K562 (cell line): Measurements from ENCODE around the gene B3GALNT2. TPM values are rescaled to one million over a fixed set of nuclear protein-coding genes. Genes with fewer than 3 reads are reported as not detected.

Source experiments
- ATAC-seq: fragments of 200-7000 bp; cut with Tn5 transposase; 3 replicates; pipeline ENCODE4 v1.9.1; 2020; ENCODE audit warnings: moderate library complexity
- BruUV-seq: library from RNA; stranded (reverse); fragments of 400-500 nt; replicated peaks from 2 replicates; lab custom pipeline; 2021; lab: Mats Ljungman, UMichigan
- CTCF ChIA-PET: fragments of 300-600 bp; formaldehyde crosslinking; extraction: SDS; loops from one replicate; lab custom pipeline; 2021; ENCODE audit warnings: low intra/inter-chr PET ratio; lab: Yijun Ruan, JAX
- POLR2A ChIA-PET: fragments of 300-600, 350-650 bp; sonication (Branson Sonifier 250); formaldehyde crosslinking; extraction: SDS; loops from one replicate; lab custom pipeline; 2021; ENCODE audit warnings: antibody characterized with exemption, inconsistent platforms; lab: Yijun Ruan, JAX
- DNase-seq, 4 experiments: peaks; one replicate each; pipeline versions ENCODE4 v3.0.0 to v3.0.0-alpha.2; 2011 to 2018; ENCODE audit warnings: low spot score in 3 of 4, mixed read lengths in 3 of 4; ENCODE audit errors: extremely low read depth in 1 of 4
- FAIRE-seq: peaks from 2 replicates; lab custom pipeline; 2011; peaks lifted over from hg19 to GRCh38; lab: Jason Lieb, UNC
- H2AFZ ChIP-seq: 2 replicates; pipeline ENCODE4 v1.6.0; 2011; ENCODE audit warnings: low read depth, low read length, control low read depth, inconsistent platforms
- H3K27ac ChIP-seq: fragments of 200-600 bp; 3 replicates; pipeline ENCODE4 v1.8.0; 2011; ENCODE audit warnings: low read depth, mild to moderate bottlenecking, control low read depth, inconsistent platforms, low read length, moderate library complexity, mixed read lengths; ENCODE audit errors: extremely low read depth
- H3K27me3 ChIP-seq, 2 experiments: fragments of 300-600 bp in 1 of 2; 2 replicates in 1 of 2; 3 replicates in 1 of 2; pipeline versions ENCODE4 v1.6.0 to v1.8.0; 2011; ENCODE audit warnings: inconsistent platforms in 2 of 2, low read length in 2 of 2, mild to moderate bottlenecking in 1 of 2, mixed read lengths in 1 of 2, moderate library complexity in 1 of 2; ENCODE audit not compliant: control insufficient read depth in 2 of 2, insufficient read depth in 2 of 2
- H3K36me3 ChIP-seq: fragments of 300-600 bp; 3 replicates; pipeline ENCODE4 v1.8.0; 2011; ENCODE audit warnings: mild to moderate bottlenecking, low read length, inconsistent platforms; ENCODE audit not compliant: control insufficient read depth, insufficient read depth
- H3K4me1 ChIP-seq, 2 experiments: fragments of 200-600 bp in 1 of 2; replicated peaks in 1 of 2; 2 replicates in 1 of 2; 3 replicates in 1 of 2; pipeline versions ENCODE4 v1.5.1 to v1.8.0; 2011; ENCODE audit warnings: inconsistent platforms in 2 of 2, low read length in 2 of 2, mild to moderate bottlenecking in 1 of 2, mixed read lengths in 1 of 2, moderate library complexity in 1 of 2; ENCODE audit not compliant: control insufficient read depth in 2 of 2, insufficient read depth in 2 of 2
- H3K4me2 ChIP-seq: 2 replicates; pipeline ENCODE4 v1.6.1; 2011; ENCODE audit warnings: low read length, control low read depth, inconsistent platforms, mixed read lengths; ENCODE audit not compliant: insufficient read depth
- H3K4me3 ChIP-seq: fragments of 200-600 bp; sonication (generic), shearing (Covaris generic); 2 replicates; pipeline ENCODE4 v1.5.1; 2016; ENCODE audit warnings: control low read depth, inconsistent platforms
- H3K79me2 ChIP-seq: fragments of 200-600 bp; 3 replicates; pipeline ENCODE4 v1.8.0; 2011; ENCODE audit warnings: low read length, inconsistent platforms; ENCODE audit not compliant: control insufficient read depth, insufficient read depth
- H3K9ac ChIP-seq, 2 experiments: 2 replicates each; pipeline versions ENCODE4 v1.6.0 to v1.6.1; 2011; ENCODE audit warnings: low read depth in 2 of 2, low read length in 2 of 2, control low read depth in 1 of 2, inconsistent platforms in 1 of 2, mild to moderate bottlenecking in 1 of 2, mixed read lengths in 1 of 2; ENCODE audit not compliant: insufficient read depth in 1 of 2
- H3K9me1 ChIP-seq: one replicate; pipeline ENCODE4 v1.6.0; 2011; ENCODE audit warnings: inconsistent platforms, mild to moderate bottlenecking, low read length, moderate library complexity; ENCODE audit not compliant: control insufficient read depth, insufficient read depth
- H3K9me3 ChIP-seq: replicated peaks from 2 replicates; pipeline ENCODE4 v1.5.1; 2011; ENCODE audit warnings: low read depth, low read length, inconsistent platforms; ENCODE audit not compliant: control insufficient read depth, insufficient read depth
- H4K20me1 ChIP-seq: replicated peaks from 2 replicates; pipeline ENCODE4 v1.6.1; 2011; ENCODE audit warnings: low read length, inconsistent platforms, mixed read lengths; ENCODE audit not compliant: control insufficient read depth, insufficient read depth
- CBFA2T3 ChIP-seq: fragments of 450-650 bp; IDR thresholded peaks from 2 replicates; pipeline ENCODE4 v1.6.1; 2017
- CTCFL ChIP-seq: IDR thresholded peaks from 2 replicates; pipeline ENCODE4 v1.6.1; 2011; ENCODE audit warnings: borderline replicate concordance, low read depth, mild to moderate bottlenecking, moderate library complexity, low read length; ENCODE audit not compliant: insufficient read depth, poor library complexity, severe bottlenecking
- EGR1 ChIP-seq: fragments of 450-650 bp; conservative IDR thresholded peaks from 2 replicates; pipeline ENCODE4 v1.6.1; 2017; ENCODE audit warnings: mild to moderate bottlenecking
- EP400 ChIP-seq: fragments of 450-650 bp; IDR thresholded peaks from 2 replicates; pipeline ENCODE4 v1.6.1; 2017; ENCODE audit warnings: antibody characterized with exemption, mild to moderate bottlenecking, moderate library complexity
- KAT7 ChIP-seq: sonication (generic); formaldehyde crosslinking; IDR thresholded peaks from 2 replicates; pipeline ENCODE4 v1.8.0; 2022; ENCODE audit warnings: missing genetic modification reagents, mild to moderate bottlenecking, borderline replicate concordance
- MNT ChIP-seq, 2 experiments: fragments of 450-650 bp; conservative IDR thresholded peaks; 2 replicates each; pipeline ENCODE4 v1.6.1; 2017; ENCODE audit warnings: mild to moderate bottlenecking in 2 of 2, moderate library complexity in 2 of 2
- NR2C2 ChIP-seq, 2 experiments: fragments of 200-800 bp in 1 of 2; sonication (Bioruptor generic) in 1 of 2; sonication (generic) in 1 of 2; formaldehyde crosslinking in 1 of 2; IDR thresholded peaks; 2 replicates each; pipeline versions ENCODE4 v1.6.1 to v1.8.0; 2016 to 2022; ENCODE audit warnings: mild to moderate bottlenecking in 1 of 2, missing compliant biosample characterization in 1 of 2, missing genetic modification characterization in 1 of 2, missing genetic modification reagents in 1 of 2
- RAD51 ChIP-seq: fragments of 450-650 bp; IDR thresholded peaks from 2 replicates; pipeline ENCODE4 v1.7.1; 2016; ENCODE audit warnings: low read depth, mild to moderate bottlenecking, borderline replicate concordance
- SLC30A9 ChIP-seq: fragments of 250-450 bp; sonication (Bioruptor Pico); IDR thresholded peaks from 2 replicates; pipeline ENCODE4 v1.8.0; 2022; ENCODE audit warnings: mild to moderate bottlenecking, moderate library complexity
- TAL1 ChIP-seq: fragments of 450-650 bp; IDR thresholded peaks from 2 replicates; pipeline ENCODE4 v1.6.1; 2016; ENCODE audit warnings: mild to moderate bottlenecking
- TBP ChIP-seq: optimal IDR thresholded peaks from 2 replicates; pipeline ENCODE3; 2011; ENCODE audit warnings: low read depth, low read length, improper control_type of control experiment
- USF1 ChIP-seq: sonication (generic); formaldehyde crosslinking; IDR thresholded peaks from 2 replicates; pipeline ENCODE4 v1.9.0; 2022; ENCODE audit warnings: mild to moderate bottlenecking, missing genetic modification reagents
- ZBTB1 ChIP-seq: sonication (generic); formaldehyde crosslinking; IDR thresholded peaks from 2 replicates; pipeline ENCODE4 v1.8.1; 2023; ENCODE audit warnings: missing genetic modification reagents, low read depth, mild to moderate bottlenecking, borderline replicate concordance
- ZNF121 ChIP-seq: sonication (generic); formaldehyde crosslinking; conservative IDR thresholded peaks from 2 replicates; pipeline ENCODE4 v1.8.0; 2022; ENCODE audit warnings: missing genetic modification reagents
- ZNF124 ChIP-seq: sonication (generic); formaldehyde crosslinking; IDR thresholded peaks from 2 replicates; pipeline ENCODE4 v1.8.1; 2022; ENCODE audit warnings: missing genetic modification reagents
- ZNF436 ChIP-seq: fragments of 250-450, 450-650 bp; sonication (Bioruptor Pico); formaldehyde crosslinking; IDR thresholded peaks from 2 replicates; pipeline ENCODE4 v1.7.0; 2020; ENCODE audit warnings: mild to moderate bottlenecking
- ZNF695 ChIP-seq: fragments of 450-650 bp; formaldehyde crosslinking; IDR thresholded peaks from 2 replicates; pipeline ENCODE4 v1.4.0; 2020; ENCODE audit warnings: mild to moderate bottlenecking, moderate library complexity
- WGBS: fragments of 100-300 bp; shearing (Covaris generic); methylation state at CpG from one replicate; pipeline ENCODE4 v1.1.6; 2016; ENCODE audit warnings: low coverage, mixed read lengths; ENCODE audit not compliant: insufficient coverage; ENCODE audit errors: missing lambda C conversion rate; 5-methylcytosine and 5-hydroxymethylcytosine counted together
- in situ Hi-C: fragments of 300-500 bp; cut with MboI; formaldehyde crosslinking; loops from 4 replicates; pipeline ENCODE4 v1.15.0; 2018; ENCODE audit warnings: inconsistent platforms, mixed read lengths
- intact Hi-C: fragments of 100-400 bp; cut with micrococcal nuclease; formaldehyde crosslinking; loops from 2 replicates; pipeline ENCODE4 v1.14.2; 2022
- polyA plus RNA-seq, 8 experiments: library from polyadenylated mRNA; depleted of rRNA in 4 of 8; stranded (reverse) in 5 of 8; unstranded in 3 of 8; fragments of >200 nt; fragmentation: Nextera tagmentation in 2 of 8; fragmentation: Illumina TruSeq in 1 of 8; extraction: Ambion mirVana in 2 of 8; extraction: Trizol in 1 of 8; gene quantifications; 2 replicates each; pipeline versions ENCODE4 v1.2.1 to v1.2.3, GENCODE V29; 2011 to 2014; ENCODE audit warnings: inconsistent platforms in 1 of 8, missing spikeins in 1 of 8
- total RNA-seq, 7 experiments: library from RNA; depleted of rRNA in 6 of 7; stranded (reverse); fragments of >200 nt in 6 of 7; fragmentation: Illumina TruSeq in 2 of 7; extraction: Trizol in 2 of 7; gene quantifications; 2 replicates each; pipeline versions ENCODE4 v1.2.1 to v1.2.3, GENCODE V29; 2011 to 2021; ENCODE audit warnings: low replicate concordance in 1 of 7

B3GALNT2 gene
- total and polyA plus RNA-seq, 9 of the 15 experiments (the other 6 are each of a cell fraction or from before 2014, with no cell fraction given), result 2.0 to 31.7 (median 22.9) TPM

- TF ChIP-seq ZNF436 (CRISPR knock-in tag) (no peak), KAT7 (CRISPR knock-in tag) (0 out of 2 replicates have a peak, but pooled peaks have one; percentile 62), EP400 (peak; percentile 32; the same call in 1 of the 2 replicates), TAL1 (no peak), SLC30A9 (no peak)
Measured at GRCh38 chr1:235417086-235417697, 87.1 kb downstream of the B3GALNT2 start (continued).

GRCh38 chr1:235416662-235417049 is 87.6 kb downstream of the B3GALNT2 start:
- Histone ChIP-seq H3K9ac (no peak overlapping the region), H3K9me1 (no peaks in the 10 kb centered on the region), H3K4me2 (no peak overlapping the region), H4K20me1 (no peaks in the 10 kb centered on the region), H3K79me2 (peaks cover 26% of the 10 kb centered on the region), H3K4me1 (peaks cover 0 to 1% of the 10 kb centered on the region in 2 experiments; a peak in 3 of 5 replicates), H3K27me3 (no peaks in the 10 kb centered on the region), H3K4me3 (no peak overlapping the region), H2AFZ (no peak overlapping the region), H3K27ac (no peak overlapping the region), H3K36me3 (peaks cover 59% of the 10 kb centered on the region; the same call in 2 of the 3 replicates), H3K9me3 (no peaks in the 10 kb centered on the region)
- intact Hi-C loops, result loop anchor here (1.0 to 10.0 kb wide), 2 partner anchors 322 to 922 kb away; no protein-coding TSS in a partner anchor
- POLR2A ChIA-PET, result interaction anchor here (0.5 to 1.3 kb wide), 4 partner anchors 12 to 260 kb away, joined by 3 to 4 read pairs (median 4); no protein-coding TSS in a partner anchor
- CTCF ChIA-PET, result interaction anchor here (0.5 to 6.3 kb wide), 8 partner anchors 14 to 1094 kb away, joined by 3 to 50 read pairs (median 6); no protein-coding TSS in a partner anchor
- ATAC-seq, result no peak
- FAIRE-seq, result no peak
- in situ Hi-C loops, result loop anchor here (5.0 to 10.0 kb wide), 2 partner anchors 164 to 322 kb away; no protein-coding TSS in a partner anchor
- BruUV-seq, result no TSS peak
- 100% methylated on average over 1 of the region's 1 CpG for WGBS
- DNase-seq, result no peak
- no peak for TF ChIP-seq EGR1
- no peak for TF ChIP-seq NR2C2 (CRISPR knock-in tag; IDR thresholded peaks at IDR 0.05)
- TF ChIP-seq NR2C2 (tag; IDR thresholded peaks at IDR 0.05), result no peak
- no peak for TF ChIP-seq ZNF124 (CRISPR knock-in tag)
- TF ChIP-seq USF1 (CRISPR knock-in tag), result no peak
- TF ChIP-seq CBFA2T3, result no peak
- no peak for TF ChIP-seq ZBTB1
- TF ChIP-seq MNT (conservative IDR thresholded peaks at IDR 0.05), result no peak
- no peak for TF ChIP-seq TBP
- no peak for TF ChIP-seq ZNF121 (CRISPR knock-in tag)
- no peak for TF ChIP-seq RAD51
- no peak for TF ChIP-seq ZNF695 (CRISPR knock-in tag)
- no peak for TF ChIP-seq CTCFL
